Measurements from ENCODE around the gene VIPR2. TPM values are rescaled to one million over a fixed set of nuclear protein-coding genes. Genes with fewer than 3 reads are reported as not detected.

The VIPR2 gene
- total and polyA plus RNA-seq, 2 experiments from 2014 or later = 1.3 to 2.7 TPM

GRCh38 chr7:159013825-159014289 is 130.8 kb downstream of the VIPR2 start (continued):
- TF ChIP-seq ZNF462 (CRISPR knock-in tag; IDR thresholded peaks at IDR 0.05) (no peak), EZH2 (IDR thresholded peaks at IDR 0.05; ENCODE audit: low read depth, unreplicated experiment) (no peak), ZNF331 (CRISPR knock-in tag; IDR thresholded peaks at IDR 0.05; ENCODE audit: low read depth) (no peak), POLR2AphosphoS5 (IDR thresholded peaks at IDR 0.05; ENCODE audit: low read depth) (no peak), ZNF114 (CRISPR knock-in tag; IDR thresholded peaks at IDR 0.05) (no peak), ETS1 (IDR thresholded peaks at IDR 0.05) (no peak)

- Histone ChIP-seq H3K36me3 (ENCODE audit: insufficient read depth) (no peaks in the 10 kb centered on the region), H3K27ac (ENCODE audit: low read depth) (no peak overlapping the region), H3K27me3 (ENCODE audit: insufficient read depth) (no peaks in the 10 kb centered on the region), H3K9me2 (ENCODE audit: insufficient read depth) (no peaks in the 10 kb centered on the region), H4K20me1 (replicated peaks; ENCODE audit: insufficient read depth) (no peaks in the 10 kb centered on the region), H3K79me2 (replicated peaks; ENCODE audit: insufficient read depth) (no peaks in the 10 kb centered on the region), H3K4me2 (no peak overlapping the region), H3K4me1 (ENCODE audit: insufficient read depth) (peaks cover 15% of the 10 kb centered on the region), H2AFZ (no peak overlapping the region), H3F3A (replicated peaks; ENCODE audit: low read depth) (no peaks in the 10 kb centered on the region), H3K4me3 (no peak overlapping the region)
- no peak overlapping the region for H3K27ac Mint-ChIP-seq
- no peak for ATAC-seq
- peaks cover 16% of the 10 kb centered on the region for H3K4me1 Mint-ChIP-seq
- peaks cover 87% of the 10 kb centered on the region for H3K9me3 Mint-ChIP-seq
- H3K4me3 Mint-ChIP-seq = no peak overlapping the region
- peaks cover 24% of the 10 kb centered on the region for H3K27me3 Mint-ChIP-seq (ENCODE audit: insufficient read depth, low read depth, poor library complexity)
- DNase-seq (ENCODE audit: low spot score) = no peak
- peaks cover 9% of the 10 kb centered on the region; the same call in 2 of the 3 replicates for H3K36me3 Mint-ChIP-seq (ENCODE audit: low read depth)
- no peak for TF ChIP-seq REST (IDR thresholded peaks at IDR 0.05; ENCODE audit: unreplicated experiment)
- no peak for TF ChIP-seq ZNF331 (CRISPR knock-in tag; IDR thresholded peaks at IDR 0.05; ENCODE audit: low read depth)
- no peak for TF ChIP-seq STAT1 (IDR thresholded peaks at IDR 0.05; ENCODE audit: unreplicated experiment)
- no peak for TF ChIP-seq CTCF (conservative IDR thresholded peaks at IDR 0.05; ENCODE audit: low read depth in 2 of 2)
- TF ChIP-seq NANOG (IDR thresholded peaks at IDR 0.05; ENCODE audit: borderline replicate concordance) = no peak
- TF ChIP-seq ZNF114 (CRISPR knock-in tag; IDR thresholded peaks at IDR 0.05) = no peak
- TF ChIP-seq JUNB (IDR thresholded peaks at IDR 0.05; ENCODE audit: unreplicated experiment) = no peak
- TF ChIP-seq CREB1 (CRISPR knock-in tag; IDR thresholded peaks at IDR 0.05; ENCODE audit: low read depth) = no peak
These were observed 131.4 kb downstream of the VIPR2 start for GRCh38 chr7:159013181-159013690.

All from GM23338 (cell line).